ENCODE results near the gene MMRN1.

MMRN1 gene

GRCh38 chr4:90001023-90001422, 106.4 kb downstream of the MMRN1 start:
- DNase-seq = no peak

GRCh38 chr4:90002441-90003062, 107.9 kb downstream of the MMRN1 start:
- no peak for DNase-seq

All from CD4-positive, alpha-beta T cell treated with Interleukin-12 subunit alpha and Interleukin-12 subunit beta, for 1 hour (primary cell).